Activated B cell treated with CpG ODN at 0.5 μM for 24 hours (primary cell): ENCODE data around the gene SLC10A7. TPM values are rescaled to one million over a fixed set of nuclear protein-coding genes. Genes with fewer than 3 reads are reported as not detected.

ENCODE experiments used
- ATAC-seq: fragments of 200-7000 bp; cut with Tn5 transposase; one replicate; pipeline ENCODE4 v1.10.0; 2021; ENCODE audit warnings: low read depth, mild to moderate bottlenecking, moderate library complexity
- CTCF ChIA-PET: fragments of 350-600 bp; sonication (Branson Sonifier 250); formaldehyde crosslinking; loops from one replicate; lab custom pipeline; 2021; ENCODE audit warnings: antibody characterized with exemption; lab: Charles Lee
- POLR2A ChIA-PET: fragments of 350-600 bp; sonication (Branson Sonifier 250); formaldehyde crosslinking; loops from one replicate; lab custom pipeline; 2021; ENCODE audit warnings: antibody characterized with exemption; lab: Charles Lee
- DNase-seq: peaks from one replicate; pipeline ENCODE4 v3.0.0; 2022
- H3K27ac Mint-ChIP-seq: one replicate; pipeline ENCODE4 v1.8.0; 2020; ENCODE audit warnings: mixed read lengths
- H3K27me3 Mint-ChIP-seq: one replicate; pipeline ENCODE4 v1.8.0; 2021; ENCODE audit warnings: mixed read lengths
- H3K36me3 Mint-ChIP-seq: one replicate; pipeline ENCODE4 v1.8.0; 2021; ENCODE audit warnings: low read depth, mixed read lengths
- H3K4me1 Mint-ChIP-seq: one replicate; pipeline ENCODE4 v1.8.0; 2021; ENCODE audit warnings: mixed read lengths
- H3K4me3 Mint-ChIP-seq: one replicate; pipeline ENCODE4 v1.8.0; 2020; ENCODE audit warnings: mild to moderate bottlenecking, mixed read lengths
- H3K9me3 Mint-ChIP-seq: one replicate; pipeline ENCODE4 v1.8.0; 2020; ENCODE audit warnings: mixed read lengths
- CTCF ChIP-seq: fragments of 200-600 bp; IDR thresholded peaks from one replicate; pipeline ENCODE4 v1.8.0; 2022; ENCODE audit warnings: antibody characterized with exemption, mild to moderate bottlenecking
- intact Hi-C: fragments of 100-400 bp; cut with micrococcal nuclease; formaldehyde crosslinking; loops from one replicate; pipeline ENCODE4 v1.15.1; 2024
- total RNA-seq: library from RNA; stranded (reverse); gene quantifications from 2 replicates; pipeline ENCODE4 v1.2.3, GENCODE V29; 2022

SLC10A7 gene
- total RNA-seq, 1 donor from 2014 or later, result 16.3 TPM

- POLR2A ChIA-PET, result no interaction called here
- DNase-seq (no peak), ATAC-seq (no peak)
- TF ChIP-seq CTCF, result no peak
- H3K9me3 Mint-ChIP-seq, result no peaks in the 10 kb centered on the region
- H3K4me1 Mint-ChIP-seq, result peaks cover 12% of the 10 kb centered on the region
- intact Hi-C loops, result no loop called here
- H3K4me3 Mint-ChIP-seq, result no peak overlapping the region
- no peaks in the 10 kb centered on the region for H3K27me3 Mint-ChIP-seq
- CTCF ChIA-PET, result interaction anchor here (1.4 kb wide), 1 partner anchor 852 kb away, joined by 4 read pairs; no protein-coding TSS in a partner anchor
- H3K27ac Mint-ChIP-seq, result no peak overlapping the region
- no peaks in the 10 kb centered on the region for H3K36me3 Mint-ChIP-seq
Measured at GRCh38 chr4:146244496-146244895, 277.2 kb downstream of the SLC10A7 start.

- no peaks in the 10 kb centered on the region for H3K36me3 Mint-ChIP-seq
- ChIA-PET POLR2A (no interaction called here), CTCF (interaction anchor here (1.0 to 1.4 kb wide), 3 partner anchors 13 to 853 kb away, joined by 3 to 5 read pairs (median 4); no protein-coding TSS in a partner anchor)
- TF ChIP-seq CTCF, result no peak
- intact Hi-C loops, result loop anchor here (2.0 kb wide), 1 partner anchor 149 kb away; no protein-coding TSS in a partner anchor
- no peak overlapping the region for H3K4me3 Mint-ChIP-seq
- no peaks in the 10 kb centered on the region for H3K9me3 Mint-ChIP-seq
- H3K27me3 Mint-ChIP-seq, result no peaks in the 10 kb centered on the region
- no peak overlapping the region for H3K27ac Mint-ChIP-seq
- ATAC-seq (no peak), DNase-seq (no peak)
- H3K4me1 Mint-ChIP-seq, result peaks cover 12% of the 10 kb centered on the region
Measured at GRCh38 chr4:146243883-146244277, 277.9 kb downstream of the SLC10A7 start.

- H3K4me3 Mint-ChIP-seq, result no peak overlapping the region
- H3K9me3 Mint-ChIP-seq, result no peaks in the 10 kb centered on the region
- no peak overlapping the region for H3K27ac Mint-ChIP-seq
- no peaks in the 10 kb centered on the region for H3K36me3 Mint-ChIP-seq
- no peaks in the 10 kb centered on the region for H3K27me3 Mint-ChIP-seq
- intact Hi-C loops, result loop anchor here (2.0 kb wide), 1 partner anchor 149 kb away; no protein-coding TSS in a partner anchor
- ATAC-seq, result peak; percentile 78
- H3K4me1 Mint-ChIP-seq, result peaks cover 12% of the 10 kb centered on the region
- peak; percentile 33 for DNase-seq
- ChIA-PET CTCF (interaction anchor here (0.7 to 1.4 kb wide), 4 partner anchors 10 to 853 kb away, joined by 3 to 5 read pairs (median 4); no protein-coding TSS in a partner anchor), POLR2A (no interaction called here)
- no peak for TF ChIP-seq CTCF
Measured at GRCh38 chr4:146243141-146243882, 278.4 kb downstream of the SLC10A7 start.

- no peak for TF ChIP-seq CTCF
- H3K4me1 Mint-ChIP-seq, result peaks cover 6% of the 10 kb centered on the region
- CTCF ChIA-PET, result no interaction called here
- no peaks in the 10 kb centered on the region for H3K9me3 Mint-ChIP-seq
- H3K27me3 Mint-ChIP-seq, result no peaks in the 10 kb centered on the region
- no peaks in the 10 kb centered on the region for H3K36me3 Mint-ChIP-seq
- POLR2A ChIA-PET, result no interaction called here
- DNase-seq (no peak), ATAC-seq (no peak)
- no peak overlapping the region for H3K27ac Mint-ChIP-seq
- intact Hi-C loops, result no loop called here
- no peak overlapping the region for H3K4me3 Mint-ChIP-seq
Measured at GRCh38 chr4:146238107-146238506, 283.6 kb downstream of the SLC10A7 start.

GRCh38 chr4:146237092-146237491 lies 284.6 kb downstream of the SLC10A7 start:
- Mint-ChIP-seq H3K4me3 (no peak overlapping the region), H3K4me1 (peaks cover 3% of the 10 kb centered on the region), H3K27me3 (no peaks in the 10 kb centered on the region), H3K36me3 (no peaks in the 10 kb centered on the region), H3K9me3 (no peaks in the 10 kb centered on the region), H3K27ac (no peak overlapping the region)
- DNase-seq, result no peak
- CTCF ChIA-PET, result no interaction called here
- TF ChIP-seq CTCF, result no peak
- intact Hi-C loops, result no loop called here
- POLR2A ChIA-PET, result no interaction called here
- no peak for ATAC-seq
